Retinal pigment epithelial cell (primary cell): ENCODE measurements around the gene GAS7.

Experiments
- DNase-seq: peaks from one replicate; pipeline ENCODE4 v3.0.0-alpha.2; 2010; ENCODE audit warnings: low read depth
- H3K4me3 ChIP-seq: 2 replicates; pipeline ENCODE4 v1.5.1; 2011; ENCODE audit warnings: mild to moderate bottlenecking, low read length, control low read depth, moderate library complexity
- CTCF ChIP-seq: conservative IDR thresholded peaks from 2 replicates; pipeline ENCODE4 v1.5.1; 2011; ENCODE audit warnings: low read depth, low read length, control low read depth, inconsistent platforms

The GAS7 gene

GRCh38 chr17:10077561-10078299, 120.7 kb downstream of the GAS7 start:
- no peak for DNase-seq

GRCh38 chr17:10075919-10076318, 122.5 kb downstream of the GAS7 start:
- no peak overlapping the region for H3K4me3 ChIP-seq
- no peak for TF ChIP-seq CTCF
- DNase-seq: no peak

More at GRCh38 chr17:10077561-10078299, 120.7 kb downstream of the GAS7 start:
- TF ChIP-seq CTCF: no peak
- no peak overlapping the region for H3K4me3 ChIP-seq

GRCh38 chr17:10073941-10074340, 124.5 kb downstream of the GAS7 start:
- no peak for TF ChIP-seq CTCF
- no peak for DNase-seq
- H3K4me3 ChIP-seq: no peak overlapping the region

GRCh38 chr17:10072556-10073425, 125.6 kb downstream of the GAS7 start:
- H3K4me3 ChIP-seq: no peak overlapping the region
- TF ChIP-seq CTCF: no peak
- DNase-seq: no peak

GRCh38 chr17:10072086-10072485, 126.3 kb downstream of the GAS7 start:
- H3K4me3 ChIP-seq: no peak overlapping the region
- TF ChIP-seq CTCF: no peak
- DNase-seq: no peak

- DNase-seq: no peak
- no peak overlapping the region for H3K4me3 ChIP-seq
- no peak for TF ChIP-seq CTCF
Observed at GRCh38 chr17:10071141-10071540, 127.3 kb downstream of the GAS7 start.

- no peak for DNase-seq
- TF ChIP-seq CTCF: no peak
- H3K4me3 ChIP-seq: no peak overlapping the region
Observed at GRCh38 chr17:10070690-10071089, 127.7 kb downstream of the GAS7 start.
